Peyer's patch (tissue), 4 donors: ENCODE measurements around the gene OR51B4.

ENCODE experiments used
- CTCF ChIP-seq, 6 experiments: fragments of 450-650 bp in 4 of 6; fragments of 200-600 bp in 2 of 6; sonication (generic) in 1 of 6; IDR thresholded peaks; one replicate each; pipeline ENCODE4 v1.5.1; 2017 to 2019; ENCODE audit warnings: antibody characterized with exemption in 6 of 6, mild to moderate bottlenecking in 3 of 6, moderate library complexity in 1 of 6
- POLR2A ChIP-seq, 2 donors: fragments of 450-650 bp; IDR thresholded peaks; one replicate each; pipeline ENCODE4 v1.5.1; 2017; ENCODE audit warnings: antibody characterized with exemption in 2 of 2, mild to moderate bottlenecking in 2 of 2, moderate library complexity in 2 of 2

- TF ChIP-seq CTCF (IDR thresholded peaks at IDR 0.05) (no peak), POLR2A (IDR thresholded peaks at IDR 0.05) (no peak)
Measured at GRCh38 chr11:5251746-5252145, 50.0 kb downstream of the OR51B4 start.
